GM19025 (cell line): ENCODE data around the gene ABHD10.
"Not testable (repeated sequence)": the region's sequence is repeated elsewhere in the genome, so short reads cannot be mapped to it uniquely, and the experiment has no call there.

Source experiments
- ATAC-seq: cut with Tn5 transposase; IDR thresholded peaks from one replicate; pipeline ENCODE4 v1.9.1; 2021; ENCODE audit warnings: mild to moderate bottlenecking, low read depth, moderate library complexity; ENCODE audit not compliant: unreplicated experiment

Gene ABHD10

GRCh38 chr3:112020674-112021085 is 41.9 kb downstream of the ABHD10 start:
- no peak for ATAC-seq

GRCh38 chr3:112027142-112027541 is 48.3 kb downstream of the ABHD10 start:
- no peak for ATAC-seq

GRCh38 chr3:112027826-112028225 is 49.0 kb downstream of the ABHD10 start:
- no peak for ATAC-seq

GRCh38 chr3:112030901-112031300 is 52.1 kb downstream of the ABHD10 start:
- ATAC-seq = no peak

GRCh38 chr3:112032098-112032731 is 53.4 kb downstream of the ABHD10 start:
- ATAC-seq = no peak

GRCh38 chr3:112034436-112034835 is 55.6 kb downstream of the ABHD10 start, which contains the start of gene TMPRSS7:
TMPRSS7 (plus strand) TSS chr3:112034736; CDS start chr3:112034846, 110 bp downstream.
- no peak for ATAC-seq

- no peak for ATAC-seq
These were observed 56.4 kb downstream of the ABHD10 start for GRCh38 chr3:112035241-112035640.

GRCh38 chr3:112037194-112037593 is 58.4 kb downstream of the ABHD10 start:
- ATAC-seq = not testable (repeated sequence)

- ATAC-seq = no peak
These were observed 60.0 kb downstream of the ABHD10 start for GRCh38 chr3:112038863-112039262.

GRCh38 chr3:112041321-112041720 is 62.5 kb downstream of the ABHD10 start:
- no peak for ATAC-seq

GRCh38 chr3:112042842-112043280 is 64.0 kb downstream of the ABHD10 start:
- ATAC-seq = no peak
